Measurements from ENCODE around the gene CFAP97. TPM values are rescaled to one million over a fixed set of nuclear protein-coding genes. Genes with fewer than 3 reads are reported as not detected.

CFAP97 gene
- total and polyA plus RNA-seq, 9 of the 15 experiments (the other 6 are each of a cell fraction or from before 2014, with no cell fraction given): 17.3 to 57.8 (median 44.4) TPM

DNA sequence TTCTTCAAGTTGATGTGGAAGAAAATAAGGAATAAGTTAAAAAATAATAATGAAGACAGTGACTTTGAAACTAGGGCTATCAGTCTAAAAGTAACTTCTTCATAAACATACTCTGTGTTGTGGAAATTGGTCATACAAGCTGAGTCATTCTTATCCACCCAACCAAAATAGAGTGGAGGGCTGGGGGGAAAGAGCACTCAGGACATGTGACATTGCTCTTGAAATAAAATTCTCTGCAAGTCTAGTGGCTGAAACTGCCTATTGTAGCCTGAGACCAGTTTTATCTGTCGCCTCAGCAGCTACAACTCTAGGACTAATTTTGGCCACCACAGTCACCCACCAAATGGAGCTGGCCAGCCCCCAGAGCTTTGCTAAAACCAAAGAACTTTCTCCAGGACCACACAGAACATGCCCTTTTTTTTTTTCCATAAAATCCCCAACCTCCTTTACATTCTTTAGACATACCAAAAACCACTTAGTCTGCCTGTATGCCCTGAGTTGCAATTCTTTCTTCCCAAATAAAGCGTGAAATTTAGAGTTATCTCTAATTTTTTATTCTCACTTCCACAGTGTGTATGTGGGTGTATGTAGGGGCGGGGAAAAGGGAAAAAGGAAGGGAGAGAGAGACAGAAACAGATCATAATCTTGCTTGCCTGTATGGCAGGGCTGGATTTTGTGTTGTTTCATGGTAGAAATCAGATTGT lies 83.7 kb downstream of the CFAP97 start (continued):
- TF ChIP-seq, protein P1, sequence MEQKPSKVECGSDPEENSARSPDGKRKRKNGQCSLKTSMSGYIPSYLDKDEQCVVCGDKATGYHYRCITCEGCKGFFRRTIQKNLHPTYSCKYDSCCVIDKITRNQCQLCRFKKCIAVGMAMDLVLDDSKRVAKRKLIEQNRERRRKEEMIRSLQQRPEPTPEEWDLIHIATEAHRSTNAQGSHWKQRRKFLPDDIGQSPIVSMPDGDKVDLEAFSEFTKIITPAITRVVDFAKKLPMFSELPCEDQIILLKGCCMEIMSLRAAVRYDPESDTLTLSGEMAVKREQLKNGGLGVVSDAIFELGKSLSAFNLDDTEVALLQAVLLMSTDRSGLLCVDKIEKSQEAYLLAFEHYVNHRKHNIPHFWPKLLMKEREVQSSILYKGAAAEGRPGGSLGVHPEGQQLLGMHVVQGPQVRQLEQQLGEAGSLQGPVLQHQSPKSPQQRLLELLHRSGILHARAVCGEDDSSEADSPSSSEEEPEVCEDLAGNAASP (IDR thresholded peaks at IDR 0.05): no peak
- TF ChIP-seq CHD4 (IDR thresholded peaks at IDR 0.05; ENCODE audit: insufficient read depth, insufficient replicate concordance, low read depth, low read length, poor library complexity, severe bottlenecking) (no peak), NKRF (IDR thresholded peaks at IDR 0.05; ENCODE audit: borderline replicate concordance) (no peak), ETS2 (tag; IDR thresholded peaks at IDR 0.05; ENCODE audit: borderline replicate concordance, poor library complexity, severe bottlenecking) (no peak), NFE2 (IDR thresholded peaks at IDR 0.05; ENCODE audit: low read depth) (peak; percentile 88), EGR1 (conservative IDR thresholded peaks at IDR 0.05) (peak; percentile 76), JUND (IDR thresholded peaks at IDR 0.05; ENCODE audit: borderline replicate concordance, low read depth, low read length) (peak; percentile 63; the same call in 1 of the 2 replicates), JUND (tag; IDR thresholded peaks at IDR 0.05; ENCODE audit: borderline replicate concordance, low read depth, low read length) (peak; percentile 48; the same call in 1 of the 3 replicates), ETS1 (conservative IDR thresholded peaks at IDR 0.05; ENCODE audit: control insufficient read depth, low read depth, low read length) (no peak), ZNF778 (CRISPR knock-in tag; IDR thresholded peaks at IDR 0.05) (no peak), HMG20B (CRISPR knock-in tag; IDR thresholded peaks at IDR 0.05) (no peak), MAFF (IDR thresholded peaks at IDR 0.05; ENCODE audit: low read length) (peak; percentile 74), ZNF699 (CRISPR knock-in tag; IDR thresholded peaks at IDR 0.05; ENCODE audit: insufficient replicate concordance) (no peak)
- TF ChIP-seq, protein P2, sequence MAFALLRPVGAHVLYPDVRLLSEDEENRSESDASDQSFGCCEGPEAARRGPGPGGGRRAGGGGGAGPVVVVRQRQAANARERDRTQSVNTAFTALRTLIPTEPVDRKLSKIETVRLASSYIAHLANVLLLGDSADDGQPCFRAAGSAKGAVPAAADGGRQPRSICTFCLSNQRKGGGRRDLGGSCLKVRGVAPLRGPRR (CRISPR knock-in tag; IDR thresholded peaks at IDR 0.05): no peak
- TF ChIP-seq, protein P3, sequence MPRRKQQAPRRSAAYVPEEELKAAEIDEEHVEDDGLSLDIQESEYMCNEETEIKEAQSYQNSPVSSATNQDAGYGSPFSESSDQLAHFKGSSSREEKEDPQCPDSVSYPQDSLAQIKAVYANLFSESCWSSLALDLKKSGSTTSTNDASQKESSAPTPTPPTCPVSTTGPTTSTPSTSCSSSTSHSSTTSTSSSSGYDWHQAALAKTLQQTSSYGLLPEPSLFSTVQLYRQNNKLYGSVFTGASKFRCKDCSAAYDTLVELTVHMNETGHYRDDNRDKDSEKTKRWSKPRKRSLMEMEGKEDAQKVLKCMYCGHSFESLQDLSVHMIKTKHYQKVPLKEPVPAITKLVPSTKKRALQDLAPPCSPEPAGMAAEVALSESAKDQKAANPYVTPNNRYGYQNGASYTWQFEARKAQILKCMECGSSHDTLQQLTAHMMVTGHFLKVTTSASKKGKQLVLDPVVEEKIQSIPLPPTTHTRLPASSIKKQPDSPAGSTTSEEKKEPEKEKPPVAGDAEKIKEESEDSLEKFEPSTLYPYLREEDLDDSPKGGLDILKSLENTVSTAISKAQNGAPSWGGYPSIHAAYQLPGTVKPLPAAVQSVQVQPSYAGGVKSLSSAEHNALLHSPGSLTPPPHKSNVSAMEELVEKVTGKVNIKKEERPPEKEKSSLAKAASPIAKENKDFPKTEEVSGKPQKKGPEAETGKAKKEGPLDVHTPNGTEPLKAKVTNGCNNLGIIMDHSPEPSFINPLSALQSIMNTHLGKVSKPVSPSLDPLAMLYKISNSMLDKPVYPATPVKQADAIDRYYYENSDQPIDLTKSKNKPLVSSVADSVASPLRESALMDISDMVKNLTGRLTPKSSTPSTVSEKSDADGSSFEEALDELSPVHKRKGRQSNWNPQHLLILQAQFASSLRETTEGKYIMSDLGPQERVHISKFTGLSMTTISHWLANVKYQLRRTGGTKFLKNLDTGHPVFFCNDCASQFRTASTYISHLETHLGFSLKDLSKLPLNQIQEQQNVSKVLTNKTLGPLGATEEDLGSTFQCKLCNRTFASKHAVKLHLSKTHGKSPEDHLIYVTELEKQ (CRISPR knock-in tag; IDR thresholded peaks at IDR 0.05): no peak
- TF ChIP-seq, protein P4, sequence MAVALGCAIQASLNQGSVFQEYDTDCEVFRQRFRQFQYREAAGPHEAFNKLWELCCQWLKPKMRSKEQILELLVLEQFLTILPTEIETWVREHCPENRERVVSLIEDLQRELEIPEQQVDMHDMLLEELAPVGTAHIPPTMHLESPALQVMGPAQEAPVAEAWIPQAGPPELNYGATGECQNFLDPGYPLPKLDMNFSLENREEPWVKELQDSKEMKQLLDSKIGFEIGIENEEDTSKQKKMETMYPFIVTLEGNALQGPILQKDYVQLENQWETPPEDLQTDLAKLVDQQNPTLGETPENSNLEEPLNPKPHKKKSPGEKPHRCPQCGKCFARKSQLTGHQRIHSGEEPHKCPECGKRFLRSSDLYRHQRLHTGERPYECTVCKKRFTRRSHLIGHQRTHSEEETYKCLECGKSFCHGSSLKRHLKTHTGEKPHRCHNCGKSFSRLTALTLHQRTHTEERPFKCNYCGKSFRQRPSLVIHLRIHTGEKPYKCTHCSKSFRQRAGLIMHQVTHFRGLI (CRISPR knock-in tag; IDR thresholded peaks at IDR 0.05): no peak
